Activated CD8-positive, alpha-beta memory T cell treated with anti-CD3 and anti-CD28 coated beads, Interleukin-2, amount 50 U/mL, for 48 hours (primary cell): Measurements from ENCODE around the gene PPIE.
"Not testable (repeated sequence)": the region's sequence is repeated elsewhere in the genome, so short reads cannot be mapped to it uniquely, and the experiment has no call there.

Experiments
- DNase-seq: peaks from one replicate; pipeline ENCODE4 v3.0.0-alpha.2; 2020

Gene PPIE

GRCh38 chr1:39779821-39780220 lies 41.1 kb downstream of the PPIE start:
- no peak for DNase-seq

- no peak for DNase-seq
Observed at GRCh38 chr1:39781349-39781715, 42.6 kb downstream of the PPIE start.

GRCh38 chr1:39782103-39782502 lies 43.4 kb downstream of the PPIE start:
- no peak for DNase-seq

- not testable (repeated sequence) for DNase-seq
Observed at GRCh38 chr1:39782685-39783084, 44.0 kb downstream of the PPIE start.

GRCh38 chr1:39786303-39787107 lies 47.8 kb downstream of the PPIE start:
- not testable (repeated sequence) for DNase-seq

GRCh38 chr1:39787108-39787375 lies 48.4 kb downstream of the PPIE start:
- DNase-seq: not testable (repeated sequence)

GRCh38 chr1:39787468-39787867 lies 48.8 kb downstream of the PPIE start:
- DNase-seq: no peak

- not testable (repeated sequence) for DNase-seq
Observed at GRCh38 chr1:39787964-39788363, 49.3 kb downstream of the PPIE start.

- no peak for DNase-seq
Observed at GRCh38 chr1:39788426-39788757, 49.7 kb downstream of the PPIE start.

- peak; percentile 70 for DNase-seq
Observed at GRCh38 chr1:39788758-39789570, 50.3 kb downstream of the PPIE start, which contains the start of gene BMP8B. TSS of gene BMP8B (minus strand) at chr1:39788865. CDS start at chr1:39788485, 380 bp downstream.

GRCh38 chr1:39789571-39790110 lies 51.0 kb downstream of the PPIE start:
- no peak for DNase-seq

- DNase-seq: no peak
Observed at GRCh38 chr1:39791838-39792237, 53.2 kb downstream of the PPIE start.

GRCh38 chr1:39795651-39796050 lies 57.0 kb downstream of the PPIE start:
- no peak for DNase-seq

- peak; percentile 85 for DNase-seq
Observed at GRCh38 chr1:39798859-39799769, 60.4 kb downstream of the PPIE start.

- DNase-seq: peak; percentile 89
Observed at GRCh38 chr1:39799770-39800470, 61.2 kb downstream of the PPIE start.

- DNase-seq: no peak
Observed at GRCh38 chr1:39800471-39800835, 61.8 kb downstream of the PPIE start.

GRCh38 chr1:39802496-39803260 lies 64.0 kb downstream of the PPIE start:
- DNase-seq: no peak

GRCh38 chr1:39805385-39805784 lies 66.7 kb downstream of the PPIE start:
- no peak for DNase-seq

GRCh38 chr1:39808784-39809517 lies 70.3 kb downstream of the PPIE start:
- DNase-seq: no peak

- no peak for DNase-seq
Observed at GRCh38 chr1:39812913-39813312, 74.2 kb downstream of the PPIE start.
